Measurements from ENCODE around the gene EML6.

DNA sequence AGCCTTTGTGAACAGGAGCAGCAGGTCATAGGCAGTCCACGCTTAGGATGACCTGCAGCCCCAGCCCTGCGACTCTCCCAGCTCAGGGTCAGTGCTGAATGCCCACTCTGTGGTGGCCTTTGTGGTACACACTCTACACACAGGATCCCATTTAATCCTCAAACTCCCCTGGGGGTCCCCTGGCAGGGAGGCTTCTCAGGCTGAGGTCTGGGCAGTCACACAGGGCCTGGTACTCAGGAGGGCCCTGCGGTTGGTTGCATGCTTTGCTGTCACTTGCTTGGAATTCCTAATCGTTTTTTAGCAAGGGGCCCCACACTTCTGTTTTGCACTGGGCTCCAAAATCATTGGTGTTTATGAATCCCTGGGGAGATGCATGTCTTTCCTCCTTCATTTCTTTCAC is 113.0 kb downstream of the EML6 start:
- TF ChIP-seq, protein P1, sequence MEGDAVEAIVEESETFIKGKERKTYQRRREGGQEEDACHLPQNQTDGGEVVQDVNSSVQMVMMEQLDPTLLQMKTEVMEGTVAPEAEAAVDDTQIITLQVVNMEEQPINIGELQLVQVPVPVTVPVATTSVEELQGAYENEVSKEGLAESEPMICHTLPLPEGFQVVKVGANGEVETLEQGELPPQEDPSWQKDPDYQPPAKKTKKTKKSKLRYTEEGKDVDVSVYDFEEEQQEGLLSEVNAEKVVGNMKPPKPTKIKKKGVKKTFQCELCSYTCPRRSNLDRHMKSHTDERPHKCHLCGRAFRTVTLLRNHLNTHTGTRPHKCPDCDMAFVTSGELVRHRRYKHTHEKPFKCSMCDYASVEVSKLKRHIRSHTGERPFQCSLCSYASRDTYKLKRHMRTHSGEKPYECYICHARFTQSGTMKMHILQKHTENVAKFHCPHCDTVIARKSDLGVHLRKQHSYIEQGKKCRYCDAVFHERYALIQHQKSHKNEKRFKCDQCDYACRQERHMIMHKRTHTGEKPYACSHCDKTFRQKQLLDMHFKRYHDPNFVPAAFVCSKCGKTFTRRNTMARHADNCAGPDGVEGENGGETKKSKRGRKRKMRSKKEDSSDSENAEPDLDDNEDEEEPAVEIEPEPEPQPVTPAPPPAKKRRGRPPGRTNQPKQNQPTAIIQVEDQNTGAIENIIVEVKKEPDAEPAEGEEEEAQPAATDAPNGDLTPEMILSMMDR (IDR thresholded peaks at IDR 0.05; ENCODE audit: low read depth, low read length), result no peak
- no peak for TF ChIP-seq EZH2phosphoT487 (IDR thresholded peaks at IDR 0.05; ENCODE audit: low read depth)
